GM12873 (cell line): ENCODE data around the gene KRT6B.

Experiments
- TF ChIP-seq, protein P1 (sequence below): IDR thresholded peaks from 2 replicates; pipeline ENCODE4 v1.5.1; 2012; ENCODE audit warnings: low read depth, mild to moderate bottlenecking, moderate library complexity, low read length, control low read depth; ENCODE audit not compliant: insufficient read depth; ENCODE audit errors: missing control alignments

The KRT6B gene

GRCh38 chr12:52458861-52459260, 6.9 kb upstream of the KRT6B start:
- TF ChIP-seq, protein P1, sequence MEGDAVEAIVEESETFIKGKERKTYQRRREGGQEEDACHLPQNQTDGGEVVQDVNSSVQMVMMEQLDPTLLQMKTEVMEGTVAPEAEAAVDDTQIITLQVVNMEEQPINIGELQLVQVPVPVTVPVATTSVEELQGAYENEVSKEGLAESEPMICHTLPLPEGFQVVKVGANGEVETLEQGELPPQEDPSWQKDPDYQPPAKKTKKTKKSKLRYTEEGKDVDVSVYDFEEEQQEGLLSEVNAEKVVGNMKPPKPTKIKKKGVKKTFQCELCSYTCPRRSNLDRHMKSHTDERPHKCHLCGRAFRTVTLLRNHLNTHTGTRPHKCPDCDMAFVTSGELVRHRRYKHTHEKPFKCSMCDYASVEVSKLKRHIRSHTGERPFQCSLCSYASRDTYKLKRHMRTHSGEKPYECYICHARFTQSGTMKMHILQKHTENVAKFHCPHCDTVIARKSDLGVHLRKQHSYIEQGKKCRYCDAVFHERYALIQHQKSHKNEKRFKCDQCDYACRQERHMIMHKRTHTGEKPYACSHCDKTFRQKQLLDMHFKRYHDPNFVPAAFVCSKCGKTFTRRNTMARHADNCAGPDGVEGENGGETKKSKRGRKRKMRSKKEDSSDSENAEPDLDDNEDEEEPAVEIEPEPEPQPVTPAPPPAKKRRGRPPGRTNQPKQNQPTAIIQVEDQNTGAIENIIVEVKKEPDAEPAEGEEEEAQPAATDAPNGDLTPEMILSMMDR = no peak

- TF ChIP-seq, protein P1 = no peak
Observed at GRCh38 chr12:52455821-52456220, 3.9 kb upstream of the KRT6B start.

GRCh38 chr12:52454411-52455201, 2.7 kb upstream of the KRT6B start:
- TF ChIP-seq, protein P1 = no peak

GRCh38 chr12:52448228-52448627, 3.7 kb downstream of the KRT6B start:
- TF ChIP-seq, protein P1 = no peak

GRCh38 chr12:52446367-52447045, 5.4 kb downstream of the KRT6B start:
- TF ChIP-seq, protein P1 = no peak

- TF ChIP-seq, protein P1 = no peak
Observed at GRCh38 chr12:52445876-52446275, 6.1 kb downstream of the KRT6B start.

- TF ChIP-seq, protein P1 = no peak
Observed at GRCh38 chr12:52444647-52445595, 7.0 kb downstream of the KRT6B start.
